Measurements from ENCODE around the gene WDR59.

DNA sequence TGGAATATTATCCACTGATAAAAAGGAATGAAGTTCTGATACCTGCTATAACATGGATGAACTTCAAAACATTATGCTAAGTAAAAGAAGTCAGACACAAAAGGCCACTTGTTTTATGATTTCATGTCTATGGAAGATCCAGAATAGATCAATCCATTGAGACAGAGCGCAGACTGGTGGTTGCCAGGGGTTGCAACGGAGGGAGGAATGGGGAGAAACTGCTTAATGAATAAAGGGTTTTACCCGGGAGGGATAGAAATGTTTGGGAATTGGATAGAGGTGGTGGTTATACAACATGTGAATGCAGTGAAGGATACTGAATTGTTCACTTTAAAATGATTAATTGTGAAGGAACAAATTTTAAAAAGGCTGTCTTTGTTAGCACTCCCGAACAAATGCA, 30.2 kb downstream of the WDR59 start:
- TF ChIP-seq GATA2 (IDR thresholded peaks at IDR 0.05; ENCODE audit: low read depth, low read length) (no peak), GATA3 (IDR thresholded peaks at IDR 0.05; ENCODE audit: low read depth, low read length) (no peak)
